B cell (primary cell): ENCODE results near the gene COPS7B.

Experiments used
- CTCF ChIP-seq: fragments of 200-600 bp; IDR thresholded peaks from one replicate; pipeline ENCODE4 v1.8.0; 2022; ENCODE audit warnings: antibody characterized with exemption, mild to moderate bottlenecking
- EZH2 ChIP-seq: IDR thresholded peaks from 2 replicates; pipeline ENCODE4 v1.6.1; 2012; ENCODE audit warnings: borderline replicate concordance, low read depth, mild to moderate bottlenecking, moderate library complexity, low read length; ENCODE audit not compliant: insufficient read depth, poor library complexity, severe bottlenecking

- no peak for TF ChIP-seq CTCF
- no peak for TF ChIP-seq EZH2
Observed at GRCh38 chr2:231764124-231764523, 22.1 kb upstream of the COPS7B start.
